KG1 (cell line): ENCODE data around the gene ATP10B.

Experiments
- DNase-seq: peaks from one replicate; lab custom pipeline; 2025; lab: John Stamatoyannopoulos, UW

The ATP10B gene

DNA sequence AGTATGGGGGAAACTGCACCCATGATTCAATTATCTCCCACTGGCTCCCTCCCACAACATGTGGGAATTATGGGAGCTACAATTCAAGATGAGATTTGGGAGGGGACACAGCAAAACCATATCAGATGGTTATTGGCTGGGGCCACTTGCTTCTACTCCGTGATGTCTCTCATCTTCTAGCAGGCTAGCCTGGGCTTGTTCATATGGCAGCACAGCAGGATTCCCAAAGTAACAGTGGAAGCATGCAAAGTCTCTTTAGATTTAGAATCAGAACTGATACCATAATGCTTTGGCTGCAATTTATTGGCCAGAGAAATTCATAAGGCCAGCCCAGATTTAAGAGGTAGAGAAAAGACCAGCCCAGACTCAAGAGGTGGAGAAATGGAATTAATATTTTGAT lies 304.1 kb downstream of the ATP10B start:
- DNase-seq = no peak

DNA sequence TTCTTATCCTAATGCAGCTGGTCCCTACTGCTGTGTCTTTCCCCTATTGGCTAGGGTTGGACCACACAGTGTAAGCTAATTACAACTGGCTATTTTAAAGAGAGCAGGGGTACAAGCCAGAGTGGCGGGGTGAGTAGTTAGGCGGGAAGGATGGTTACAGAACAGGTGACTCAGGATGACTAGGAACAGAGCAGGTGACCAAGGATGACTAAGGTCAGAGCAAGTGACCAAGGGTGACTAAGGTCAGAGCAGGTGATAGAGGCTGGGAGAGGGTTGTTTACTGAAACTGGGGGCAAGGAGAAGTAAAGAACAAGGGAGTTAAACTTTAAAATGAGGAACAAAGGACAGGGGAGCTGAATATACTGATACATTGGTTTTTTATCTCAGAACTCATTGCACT lies 304.9 kb downstream of the ATP10B start:
- DNase-seq = no peak

DNA sequence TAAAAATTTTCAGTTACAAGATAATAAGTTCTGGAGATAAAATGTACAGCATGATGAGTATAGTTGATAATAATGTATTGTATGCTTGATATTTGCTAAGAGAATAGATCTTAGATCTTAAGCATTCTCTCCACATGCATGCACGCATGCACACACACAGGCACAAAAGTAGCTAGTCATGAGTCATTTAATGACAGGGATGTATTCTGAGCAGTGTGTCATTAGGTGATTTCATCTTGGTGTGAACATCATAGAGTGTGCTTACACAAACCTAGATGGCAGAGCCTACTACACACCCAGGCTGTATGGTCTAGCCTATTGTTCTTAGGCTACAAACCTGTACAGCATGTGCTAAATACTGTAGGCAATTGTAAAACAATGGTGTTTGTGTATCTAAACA lies 306.2 kb downstream of the ATP10B start:
- DNase-seq = no peak

DNA sequence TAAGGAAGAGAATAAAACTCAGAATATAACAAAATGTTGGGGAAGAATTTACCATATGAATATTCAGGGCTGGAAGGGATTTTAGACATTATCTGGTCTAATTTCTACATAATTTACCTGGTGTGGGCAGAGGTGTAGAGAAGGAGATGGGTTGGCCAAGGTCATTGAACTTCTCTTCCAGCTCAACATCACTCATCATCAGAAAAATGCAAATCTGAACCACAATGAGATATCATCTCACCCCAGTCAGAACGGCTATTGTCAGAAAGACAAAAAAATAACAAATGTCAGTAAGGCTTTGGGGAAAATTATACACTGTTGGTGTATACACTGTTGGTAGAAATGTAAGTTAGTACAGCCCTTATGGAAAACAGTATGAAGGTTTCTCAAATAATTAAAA lies 308.6 kb downstream of the ATP10B start:
- DNase-seq = no peak

DNA sequence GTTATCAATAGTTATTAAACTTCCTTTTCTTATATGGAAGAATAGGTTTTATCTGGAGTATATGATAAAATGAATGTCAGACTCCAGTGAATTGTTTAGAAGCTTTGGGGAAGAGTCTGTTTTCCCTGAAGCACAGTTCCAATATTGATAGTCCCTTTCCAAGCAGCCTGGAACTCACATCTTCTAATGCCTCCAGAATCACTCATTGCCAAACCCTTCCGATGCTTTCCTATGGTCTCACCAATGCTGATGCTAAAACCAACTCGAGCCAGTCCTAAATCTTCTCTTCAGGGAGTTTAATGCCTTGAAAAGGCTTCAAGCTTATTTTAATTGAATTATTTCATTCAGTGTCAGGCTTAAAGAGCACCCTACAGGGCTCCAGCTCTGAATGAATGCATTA lies 309.2 kb downstream of the ATP10B start:
- no peak for DNase-seq

DNA sequence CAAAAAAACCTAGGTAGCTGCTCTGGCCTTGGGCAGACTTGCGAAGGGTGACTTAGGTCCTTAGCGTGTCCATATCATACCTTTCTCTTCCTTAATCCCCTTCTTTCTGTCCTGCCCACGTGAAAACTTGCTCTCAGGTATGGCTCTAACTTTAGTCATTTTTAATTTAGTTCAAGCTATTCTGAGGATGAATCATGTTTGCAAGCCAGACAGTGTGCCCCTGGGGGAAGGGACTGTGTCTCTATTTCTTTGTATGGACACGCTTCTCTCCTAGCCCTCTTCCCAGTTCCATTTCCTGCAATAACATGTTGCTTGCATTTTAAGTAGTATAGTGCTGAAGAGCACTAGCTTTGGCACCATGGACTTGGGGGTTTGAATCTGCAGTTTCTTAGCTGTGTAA lies 309.7 kb downstream of the ATP10B start:
- DNase-seq = no peak

DNA sequence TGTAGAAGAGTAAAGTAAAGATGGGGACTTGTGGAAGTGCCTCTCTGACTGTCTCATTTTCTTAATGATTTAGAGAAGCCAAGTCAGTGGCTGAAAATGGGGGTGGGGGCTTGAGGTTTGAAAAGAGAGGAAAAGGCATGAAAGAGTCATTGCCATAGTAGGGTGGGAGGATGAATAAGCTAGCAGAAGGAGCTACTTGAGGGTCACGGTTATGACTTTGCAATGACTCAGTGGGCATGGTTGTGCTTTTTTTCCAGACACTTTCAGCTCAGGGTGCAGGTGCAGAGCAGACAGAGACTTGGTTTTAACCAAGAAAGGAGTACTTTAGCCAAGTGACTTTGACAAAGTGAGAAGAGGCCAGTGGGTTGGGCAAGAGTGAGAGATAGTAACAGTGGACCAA lies 312.6 kb downstream of the ATP10B start:
- DNase-seq = no peak

DNA sequence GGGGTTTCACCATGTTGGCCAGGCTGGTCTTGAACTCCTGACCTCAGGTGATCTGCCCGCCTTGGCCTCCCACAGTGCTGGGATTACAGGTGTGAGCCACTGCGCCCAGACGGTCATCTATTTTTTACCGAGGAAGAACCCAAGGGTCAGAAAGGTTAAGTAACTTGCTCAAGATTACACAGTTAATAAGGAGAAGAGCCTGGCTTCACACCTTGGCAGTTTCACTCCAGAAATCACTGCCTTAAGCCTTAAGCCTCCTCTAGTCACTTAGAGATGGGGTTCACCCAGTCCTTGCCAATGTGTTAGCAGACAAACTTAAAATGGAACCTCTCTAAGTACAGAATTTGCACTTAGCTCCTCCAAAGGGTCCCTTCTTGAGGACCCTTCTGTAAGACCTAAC lies 314.1 kb downstream of the ATP10B start:
- no peak for DNase-seq

DNA sequence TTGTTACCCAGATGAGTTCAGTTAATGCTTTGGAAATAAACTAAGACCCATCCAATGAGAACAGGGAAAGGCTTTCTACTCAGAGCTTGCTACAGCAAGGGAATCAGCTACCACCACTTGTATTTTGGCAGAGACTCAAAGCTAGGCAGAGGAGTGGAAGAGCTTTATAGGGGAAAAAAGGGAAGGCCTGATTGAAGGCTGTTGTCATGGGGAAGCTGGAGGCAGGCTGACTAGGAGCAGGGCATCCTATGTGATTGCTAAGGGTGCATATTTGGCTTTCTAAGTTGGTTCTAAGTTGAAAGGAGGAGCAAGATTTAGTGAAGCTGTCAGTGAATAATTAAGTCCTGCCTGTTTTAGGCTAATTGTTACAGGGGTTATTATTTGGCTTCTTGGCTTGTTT lies 314.9 kb downstream of the ATP10B start:
- no peak for DNase-seq

DNA sequence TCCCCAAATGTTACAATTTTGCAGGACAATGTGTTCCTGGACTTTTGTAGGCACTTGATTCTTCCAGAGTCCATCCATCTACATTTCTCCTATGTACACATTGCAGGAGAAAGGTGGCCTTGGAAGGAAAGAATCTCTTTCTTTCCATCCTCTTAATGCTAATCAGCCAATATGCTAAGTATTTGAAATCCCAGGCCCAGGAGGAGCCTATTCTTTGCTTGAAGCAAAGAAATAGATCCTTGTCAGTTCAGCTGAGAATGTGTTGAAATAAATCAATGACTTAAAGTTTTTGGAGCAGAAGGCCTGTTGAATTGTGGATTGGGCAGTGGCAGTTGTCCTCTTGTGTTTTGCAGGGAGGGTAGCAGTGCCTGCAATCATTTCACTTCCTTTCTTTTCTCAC lies 317.1 kb downstream of the ATP10B start:
- no peak for DNase-seq

DNA sequence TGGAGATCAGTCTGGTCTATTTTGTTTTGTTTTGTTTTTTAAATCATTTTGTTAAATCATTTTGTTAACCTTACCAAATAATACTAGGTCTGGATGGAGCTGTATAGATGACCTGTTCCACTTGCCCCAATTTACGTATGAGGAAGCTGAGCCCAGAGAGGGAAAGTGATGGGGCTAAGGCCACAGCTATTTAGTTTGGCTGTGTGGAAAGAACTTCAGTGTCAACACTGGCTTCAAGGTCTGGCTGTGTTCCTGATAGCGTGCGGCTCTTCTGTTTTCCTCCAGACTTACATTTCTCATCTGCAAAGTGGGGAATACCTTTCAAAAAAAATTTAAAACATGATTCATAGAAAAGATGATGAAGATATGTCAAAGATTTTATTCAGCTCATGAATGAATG lies 317.9 kb downstream of the ATP10B start:
- no peak for DNase-seq

DNA sequence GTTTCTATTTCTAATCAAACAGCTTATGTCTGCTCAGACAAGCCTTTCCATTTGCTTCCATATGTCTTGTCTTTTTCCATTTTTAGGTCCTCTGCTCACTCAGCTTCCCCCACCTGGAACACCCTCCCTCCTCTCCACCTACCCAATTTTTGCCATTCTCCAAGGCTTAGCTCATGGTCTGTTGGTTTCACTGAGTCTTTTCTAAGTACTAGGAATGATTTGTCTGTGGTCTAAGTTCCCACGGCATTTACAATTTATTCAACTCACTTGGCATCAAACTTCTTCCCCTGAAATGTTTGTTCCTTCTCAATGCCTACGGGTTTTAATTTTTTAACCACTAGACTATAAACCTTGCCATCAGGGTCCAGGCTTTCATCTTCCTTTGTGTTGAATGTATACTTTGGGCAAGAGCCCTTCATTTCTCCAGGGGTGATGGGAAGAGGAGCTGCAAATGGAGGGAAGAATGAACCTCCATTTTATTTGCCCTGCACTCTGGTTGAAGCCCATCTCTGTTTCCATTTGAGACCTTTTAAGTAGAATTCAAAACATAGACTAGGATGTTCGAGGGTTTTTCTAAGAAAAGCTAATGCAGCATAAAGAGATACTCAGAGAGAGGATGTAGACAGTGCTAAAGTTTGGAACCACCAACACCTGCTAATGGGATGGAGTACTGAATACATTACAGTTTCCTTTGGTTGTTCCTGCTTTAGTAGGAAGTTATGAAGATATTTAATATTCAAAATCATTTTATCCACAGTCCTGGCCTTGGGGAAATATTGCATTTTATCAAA lies 326.3 kb downstream of the ATP10B start:
- no peak for DNase-seq

DNA sequence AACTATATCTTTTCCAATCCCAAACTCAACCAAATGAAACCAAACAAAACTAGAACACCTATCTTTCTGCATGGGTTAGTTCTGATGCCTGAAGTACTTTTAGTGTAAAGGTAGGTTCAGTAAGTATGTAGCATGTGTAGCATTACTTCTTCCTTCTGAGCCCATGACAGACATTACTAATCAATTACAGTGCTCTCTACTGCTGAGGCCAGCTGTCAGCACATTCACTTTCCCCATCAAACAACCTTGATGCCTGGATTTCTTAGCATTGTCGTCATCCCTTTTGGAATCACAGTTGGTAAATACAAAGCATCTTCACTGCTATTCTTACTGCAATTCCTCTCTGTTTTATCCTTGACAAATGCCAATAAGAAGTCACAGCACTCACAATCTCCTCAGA lies 327.2 kb downstream of the ATP10B start:
- no peak for DNase-seq

DNA sequence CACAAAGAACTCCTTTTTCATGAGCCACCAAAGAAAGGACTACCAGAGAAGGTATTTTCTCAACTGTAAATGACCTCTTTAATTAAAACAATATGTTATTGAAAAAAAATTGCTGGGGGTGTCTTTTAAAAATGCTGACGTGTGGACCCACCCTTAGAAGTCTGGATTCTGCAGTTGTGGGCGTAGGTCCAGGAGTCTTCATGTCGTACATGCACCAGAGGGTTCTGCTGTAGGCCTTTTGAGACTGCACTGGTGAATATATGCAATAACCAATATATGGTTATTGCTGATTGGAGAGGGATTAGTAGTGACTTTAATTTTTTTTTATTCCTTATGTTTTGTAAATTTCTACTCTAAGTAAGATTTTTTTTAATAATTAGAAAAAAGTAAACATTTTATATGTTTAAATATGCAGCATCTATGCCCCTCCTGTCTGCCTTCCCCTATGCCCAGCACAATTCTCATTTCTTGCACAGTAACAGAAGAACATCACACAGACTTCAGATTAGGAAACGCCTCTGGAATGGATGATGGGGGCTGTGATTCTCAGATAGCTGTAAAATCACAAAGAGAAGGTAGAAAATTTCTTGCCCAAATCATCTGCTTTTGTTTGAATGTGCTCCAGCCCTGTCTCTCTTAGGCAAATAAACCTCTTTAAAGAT lies 328.4 kb downstream of the ATP10B start:
- DNase-seq = no peak

DNA sequence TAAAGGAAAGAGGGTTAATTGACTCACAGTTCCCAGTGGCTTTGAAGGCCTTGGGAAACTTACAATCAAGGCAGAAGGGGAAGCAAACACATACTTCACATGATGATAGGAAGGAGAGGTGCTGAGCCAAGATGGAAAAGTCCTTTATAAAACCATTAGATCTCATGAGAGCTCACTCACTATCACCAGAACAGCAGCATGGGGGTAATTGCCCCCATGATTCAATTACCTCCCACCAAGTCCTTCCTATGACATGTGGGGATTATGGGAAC lies 330.7 kb downstream of the ATP10B start:
- no peak for DNase-seq

DNA sequence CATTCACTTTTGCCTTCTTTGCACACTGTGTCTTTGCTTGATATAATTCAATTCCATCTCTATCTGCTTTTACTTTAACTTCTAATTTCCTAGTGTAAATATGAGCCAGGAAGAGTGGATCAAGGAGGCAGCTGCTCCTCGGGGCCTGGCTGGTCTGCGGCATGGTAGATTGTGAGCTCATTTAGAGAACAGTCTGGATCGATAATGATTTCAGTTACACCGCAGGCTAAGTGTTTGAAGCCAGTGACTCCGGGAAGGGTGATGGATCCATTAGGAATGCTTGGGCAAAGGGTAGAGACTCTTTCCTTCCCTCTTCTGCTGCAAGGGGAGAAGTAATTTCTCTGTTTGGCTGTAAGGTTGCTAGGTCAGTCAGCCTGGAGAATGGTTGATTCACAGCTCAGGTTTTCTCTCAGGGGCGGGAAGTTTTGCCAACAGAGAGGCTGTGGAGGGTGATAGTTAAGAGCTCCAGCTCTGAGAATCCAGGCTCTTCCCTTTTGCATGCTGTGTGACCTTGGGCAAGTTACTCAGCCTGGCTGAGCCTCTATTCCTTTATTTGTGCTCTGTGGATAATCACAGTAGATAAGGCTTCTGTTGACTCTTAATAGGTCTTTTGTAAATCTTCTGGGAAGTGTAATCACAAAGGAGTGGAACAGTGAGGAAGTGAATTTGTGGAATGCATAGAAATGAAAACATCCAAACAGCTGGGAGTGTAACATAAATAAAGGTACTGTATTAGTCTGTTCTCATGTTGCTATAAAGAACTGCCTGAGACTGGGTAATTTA lies 331.2 kb downstream of the ATP10B start:
- DNase-seq = no peak

DNA sequence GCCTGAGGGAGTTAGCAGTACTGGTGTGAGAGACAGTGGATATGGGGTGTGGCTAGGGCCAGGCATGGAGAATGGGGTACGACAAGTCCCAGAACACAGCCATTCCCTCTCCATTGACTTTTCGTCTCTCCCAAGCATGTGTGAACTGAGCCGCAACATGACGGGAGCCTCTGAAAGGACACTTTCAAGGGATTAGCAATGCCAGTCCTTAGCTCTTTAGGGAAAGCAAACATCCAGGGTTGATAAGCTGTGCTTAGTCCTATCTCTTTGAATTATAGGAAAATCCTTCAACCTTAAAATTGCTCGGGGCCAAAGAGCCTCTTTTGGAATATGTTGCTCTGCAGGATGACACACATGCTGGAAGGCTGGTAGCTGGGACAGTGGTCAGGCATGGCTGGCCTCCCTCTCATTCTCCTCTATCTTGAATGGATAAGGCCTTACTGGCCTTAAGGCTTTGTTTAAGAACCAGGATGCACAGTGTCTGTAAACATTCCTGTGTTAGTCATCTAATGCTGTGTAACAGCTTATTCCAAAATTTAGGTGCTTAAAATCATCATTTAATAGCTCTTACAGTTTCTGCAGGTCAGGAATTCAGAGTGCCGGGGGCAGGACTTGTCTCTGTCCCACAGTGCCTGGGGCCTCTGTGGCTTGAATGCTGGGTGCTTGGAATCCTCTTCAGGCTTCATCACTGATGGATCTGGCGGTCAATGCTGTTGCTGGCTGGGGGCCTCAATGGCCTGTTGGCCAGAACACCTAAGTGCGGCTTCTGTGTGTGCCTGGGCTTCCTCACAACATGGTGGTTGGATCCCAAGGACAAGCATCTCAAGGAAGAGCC lies 335.1 kb downstream of the ATP10B start:
- DNase-seq = no peak

DNA sequence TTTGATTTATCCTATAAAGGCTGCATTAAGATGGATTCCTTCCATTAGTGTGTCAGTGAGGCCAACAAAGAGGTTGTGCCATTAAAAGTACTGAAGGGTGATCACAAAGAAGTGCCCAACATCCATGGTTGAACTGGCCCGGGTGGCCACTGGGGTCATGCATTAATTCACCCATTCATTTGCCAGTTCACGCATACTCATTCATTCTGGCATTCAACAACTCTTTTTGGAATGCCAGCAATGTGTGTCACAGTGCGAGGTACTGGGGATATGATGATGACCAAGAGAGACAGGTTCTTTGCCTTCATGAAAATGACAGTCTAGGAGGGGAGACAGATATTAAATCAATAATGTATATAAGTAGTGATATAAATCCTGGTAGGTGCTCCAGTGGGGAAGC lies 337.1 kb downstream of the ATP10B start:
- DNase-seq = no peak

DNA sequence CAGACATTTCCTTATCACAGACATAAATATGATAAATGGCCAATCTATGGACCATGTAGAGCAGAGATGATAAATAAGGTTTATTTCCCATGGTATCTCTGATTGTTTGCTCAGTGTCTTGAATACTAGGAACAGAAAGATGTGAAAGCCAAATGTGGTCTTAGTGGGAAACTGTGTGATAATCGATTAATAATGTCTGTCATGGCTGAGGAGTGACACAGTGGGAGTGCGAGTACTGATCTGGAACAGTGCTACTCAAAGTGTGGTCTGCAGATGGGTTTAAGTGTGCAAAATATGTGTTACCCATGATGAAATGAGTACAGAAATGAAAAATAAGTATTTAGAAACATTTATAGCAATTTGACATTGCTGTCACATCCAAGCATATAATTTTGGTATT lies 337.8 kb downstream of the ATP10B start:
- no peak for DNase-seq

DNA sequence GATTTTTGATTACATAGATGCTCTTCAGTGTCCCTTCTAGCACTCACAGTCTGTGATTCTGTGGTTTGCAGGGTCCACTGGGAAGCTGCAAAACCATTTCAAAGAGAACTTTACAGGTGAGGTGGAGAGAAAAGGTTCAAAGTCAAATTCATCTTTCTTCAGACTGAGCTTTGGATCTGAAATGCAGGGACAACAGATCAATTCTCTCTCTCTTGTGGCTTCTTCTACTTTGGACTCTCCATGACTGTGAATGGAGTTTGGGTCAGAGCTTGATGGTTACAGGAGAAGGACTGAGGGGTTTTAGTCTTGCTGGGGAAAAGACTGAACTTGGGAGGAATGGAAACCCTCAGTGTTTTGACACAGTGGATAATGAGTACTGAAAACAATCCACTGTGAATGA lies 338.5 kb downstream of the ATP10B start:
- DNase-seq = no peak
